ENCODE data around the gene RTCA.

RTCA gene

DNA sequence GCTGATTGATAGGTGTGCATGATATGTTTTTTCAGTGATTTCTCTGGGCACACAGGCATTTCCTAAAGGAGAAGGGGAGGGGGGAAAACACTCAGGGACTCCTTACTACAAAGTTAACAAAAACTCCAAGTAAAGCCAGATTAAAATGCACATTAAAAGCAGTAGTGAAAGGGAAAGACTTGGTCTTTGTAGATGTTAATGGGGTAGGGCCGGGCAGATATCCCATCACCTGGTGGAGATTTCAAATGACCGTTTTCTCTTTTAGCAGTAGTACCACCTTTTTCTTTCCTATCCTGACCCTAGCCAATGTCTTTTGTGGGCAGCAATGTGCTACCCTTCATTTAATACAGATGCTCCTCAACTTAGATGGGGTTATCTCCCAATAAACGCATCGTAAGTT lies 32.5 kb downstream of the RTCA start:
- no peaks in the 10 kb centered on the region for H3K36me3 ChIP-seq
- H3K27me3 ChIP-seq: no peaks in the 10 kb centered on the region
- no peaks in the 10 kb centered on the region for H3K9me3 ChIP-seq
- DNase-seq: no peak
- H3K4me3 ChIP-seq (ENCODE audit: low read depth, low read length): no peak overlapping the region
- H3K4me1 ChIP-seq: no peaks in the 10 kb centered on the region
- TF ChIP-seq, protein P1, sequence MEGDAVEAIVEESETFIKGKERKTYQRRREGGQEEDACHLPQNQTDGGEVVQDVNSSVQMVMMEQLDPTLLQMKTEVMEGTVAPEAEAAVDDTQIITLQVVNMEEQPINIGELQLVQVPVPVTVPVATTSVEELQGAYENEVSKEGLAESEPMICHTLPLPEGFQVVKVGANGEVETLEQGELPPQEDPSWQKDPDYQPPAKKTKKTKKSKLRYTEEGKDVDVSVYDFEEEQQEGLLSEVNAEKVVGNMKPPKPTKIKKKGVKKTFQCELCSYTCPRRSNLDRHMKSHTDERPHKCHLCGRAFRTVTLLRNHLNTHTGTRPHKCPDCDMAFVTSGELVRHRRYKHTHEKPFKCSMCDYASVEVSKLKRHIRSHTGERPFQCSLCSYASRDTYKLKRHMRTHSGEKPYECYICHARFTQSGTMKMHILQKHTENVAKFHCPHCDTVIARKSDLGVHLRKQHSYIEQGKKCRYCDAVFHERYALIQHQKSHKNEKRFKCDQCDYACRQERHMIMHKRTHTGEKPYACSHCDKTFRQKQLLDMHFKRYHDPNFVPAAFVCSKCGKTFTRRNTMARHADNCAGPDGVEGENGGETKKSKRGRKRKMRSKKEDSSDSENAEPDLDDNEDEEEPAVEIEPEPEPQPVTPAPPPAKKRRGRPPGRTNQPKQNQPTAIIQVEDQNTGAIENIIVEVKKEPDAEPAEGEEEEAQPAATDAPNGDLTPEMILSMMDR (IDR thresholded peaks at IDR 0.05; ENCODE audit: low read depth, low read length): no peak

DNA sequence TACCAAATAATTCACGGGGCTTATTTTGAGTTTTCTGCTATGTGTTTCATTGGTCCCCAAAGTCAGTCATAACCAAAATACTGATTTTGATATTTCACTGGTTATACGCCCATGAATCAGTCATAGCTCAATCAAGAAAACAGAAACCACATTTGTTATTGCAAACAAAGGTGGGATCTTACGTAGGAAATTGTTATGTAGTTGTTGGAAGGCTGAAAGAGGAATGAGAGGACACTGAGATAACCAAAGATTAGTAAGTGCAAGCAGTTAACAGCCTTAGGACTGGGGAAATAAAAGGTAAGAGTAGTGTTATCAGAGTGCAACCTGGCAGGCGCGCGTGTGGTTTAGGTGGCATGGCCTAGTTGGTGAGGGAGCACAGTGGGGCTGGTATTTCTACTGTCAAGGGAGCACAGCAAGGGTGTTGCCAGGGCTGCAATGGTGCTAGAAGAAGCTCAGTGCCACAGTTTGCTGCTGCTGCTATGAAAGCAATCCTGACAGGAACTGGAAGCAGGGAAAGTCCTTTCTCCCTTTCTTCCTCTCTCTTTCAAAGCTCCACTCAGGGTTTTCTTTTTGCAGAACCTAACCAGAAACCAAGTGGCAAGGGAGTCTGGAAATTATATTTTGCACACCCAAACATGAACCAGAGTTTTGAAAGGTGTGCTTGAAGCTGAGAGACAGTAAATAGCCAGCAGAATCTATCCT lies 33.7 kb downstream of the RTCA start:
- H3K36me3 ChIP-seq: no peaks in the 10 kb centered on the region
- H3K9me3 ChIP-seq: no peaks in the 10 kb centered on the region
- no peak for DNase-seq
- TF ChIP-seq, protein P1 (IDR thresholded peaks at IDR 0.05; ENCODE audit: low read depth, low read length): no peak
- H3K27me3 ChIP-seq: no peaks in the 10 kb centered on the region
- no peak overlapping the region for H3K4me3 ChIP-seq (ENCODE audit: low read depth, low read length)
- no peaks in the 10 kb centered on the region for H3K4me1 ChIP-seq

DNA sequence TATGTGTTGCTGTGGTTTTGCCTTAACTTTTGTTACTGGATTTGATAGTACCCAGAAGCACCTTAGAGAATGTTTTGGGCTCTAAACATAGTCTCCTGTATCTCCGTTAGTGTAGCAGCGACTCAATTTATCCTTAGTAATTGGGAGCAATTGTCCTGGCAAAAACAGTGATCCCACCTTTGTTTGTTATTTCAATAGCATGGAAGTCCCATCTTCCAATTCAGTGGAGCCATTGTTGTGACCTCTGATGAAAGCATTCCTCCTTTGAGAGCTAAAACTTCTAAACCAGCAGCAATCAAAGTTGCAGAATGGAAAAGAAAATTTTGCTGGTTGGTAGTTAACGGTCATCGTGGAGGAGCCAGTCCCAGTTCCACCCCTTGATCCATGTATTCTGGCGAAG lies 34.7 kb downstream of the RTCA start:
- H3K9me3 ChIP-seq: no peaks in the 10 kb centered on the region
- H3K27me3 ChIP-seq: no peaks in the 10 kb centered on the region
- TF ChIP-seq, protein P1 (IDR thresholded peaks at IDR 0.05; ENCODE audit: low read depth, low read length): no peak
- H3K4me3 ChIP-seq (ENCODE audit: low read depth, low read length): no peak overlapping the region
- H3K36me3 ChIP-seq: no peaks in the 10 kb centered on the region
- H3K4me1 ChIP-seq: no peaks in the 10 kb centered on the region
- no peak for DNase-seq

DNA sequence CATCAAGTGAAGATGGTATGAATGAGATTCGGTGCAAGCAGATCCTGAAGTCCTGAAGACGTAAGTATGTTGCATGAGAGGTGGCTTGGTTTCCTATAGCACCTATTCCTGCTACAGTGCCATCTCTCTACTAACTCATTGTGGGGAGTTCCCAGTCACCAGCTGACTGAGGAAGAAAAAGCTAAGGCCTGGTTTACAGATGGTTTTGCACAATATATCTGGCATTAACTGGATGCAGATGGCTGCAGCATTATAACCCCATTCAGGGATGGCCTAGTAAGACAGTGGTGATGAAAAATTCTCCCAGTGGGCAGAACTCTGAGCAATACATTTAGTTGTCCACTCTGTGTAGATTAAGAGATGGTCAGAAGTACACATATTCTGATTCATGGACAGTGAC lies 36.7 kb downstream of the RTCA start:
- no peak for DNase-seq

DNA sequence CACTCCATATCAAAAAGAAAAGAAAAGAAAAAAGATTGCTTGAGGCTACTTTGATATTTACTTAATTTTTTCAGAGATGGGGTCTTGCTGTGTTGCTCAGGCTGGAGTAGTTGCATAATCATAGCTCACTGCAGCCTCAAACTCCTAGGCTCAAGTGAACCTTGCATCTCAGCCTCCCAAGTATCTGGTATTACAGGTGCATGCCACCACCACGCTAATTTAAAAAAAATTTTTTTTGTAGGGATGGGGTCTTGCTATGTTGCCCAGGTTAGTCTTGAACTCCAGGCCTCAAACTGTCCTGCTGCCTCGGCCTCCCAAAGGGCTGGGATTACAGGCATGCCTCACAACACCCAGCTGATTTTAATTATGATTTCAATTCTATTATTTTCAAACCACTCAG lies 38.2 kb downstream of the RTCA start:
- no peaks in the 10 kb centered on the region for H3K4me1 ChIP-seq
- TF ChIP-seq, protein P1 (IDR thresholded peaks at IDR 0.05; ENCODE audit: low read depth, low read length): no peak

More for the DNA sequence above, 36.7 kb downstream of the RTCA start:
- TF ChIP-seq, protein P1 (IDR thresholded peaks at IDR 0.05; ENCODE audit: low read depth, low read length): no peak
- H3K4me3 ChIP-seq (ENCODE audit: low read depth, low read length): no peak overlapping the region
- no peaks in the 10 kb centered on the region for H3K9me3 ChIP-seq
- H3K36me3 ChIP-seq: no peaks in the 10 kb centered on the region
- no peaks in the 10 kb centered on the region for H3K4me1 ChIP-seq
- no peaks in the 10 kb centered on the region for H3K27me3 ChIP-seq

DNA sequence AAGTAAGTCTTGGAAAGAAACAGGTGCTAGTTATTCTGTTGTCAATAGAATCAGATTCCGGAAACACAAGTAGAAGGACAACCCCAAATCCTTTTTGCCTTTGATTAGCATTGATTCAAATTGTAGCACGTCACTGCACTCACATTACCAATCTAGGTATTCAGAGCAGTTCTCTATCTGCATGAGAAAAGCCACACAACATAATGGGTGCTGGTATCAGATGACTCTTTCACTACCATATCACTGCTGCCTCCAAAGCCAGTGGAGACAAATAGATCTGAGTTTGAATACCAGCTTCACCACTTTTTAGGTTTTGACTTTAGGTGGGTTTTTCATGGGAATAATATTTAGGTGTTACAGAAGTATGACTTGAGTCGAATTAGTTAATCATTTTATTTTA lies 38.9 kb downstream of the RTCA start:
- Histone ChIP-seq H3K27me3 (no peaks in the 10 kb centered on the region), H3K4me1 (no peaks in the 10 kb centered on the region), H3K9me3 (no peaks in the 10 kb centered on the region), H3K4me3 (ENCODE audit: low read depth, low read length) (no peak overlapping the region), H3K36me3 (no peaks in the 10 kb centered on the region)
- TF ChIP-seq, protein P1 (IDR thresholded peaks at IDR 0.05; ENCODE audit: low read depth, low read length): no peak
- no peak for DNase-seq

More for the DNA sequence above, 38.2 kb downstream of the RTCA start:
- no peak overlapping the region for H3K4me3 ChIP-seq (ENCODE audit: low read depth, low read length)
- no peaks in the 10 kb centered on the region for H3K9me3 ChIP-seq
- H3K36me3 ChIP-seq: no peaks in the 10 kb centered on the region
- DNase-seq: no peak
- no peaks in the 10 kb centered on the region for H3K27me3 ChIP-seq

All from BE2C (cell line).